ENCODE data around the gene RBFOX1. TPM values are rescaled to one million over a fixed set of nuclear protein-coding genes. Genes with fewer than 3 reads are reported as not detected.

Gene RBFOX1
- total RNA-seq, 2 donors from 2014 or later: 1.6 to 2.6 TPM

- H3K27me3 ChIP-seq: no peaks in the 10 kb centered on the region
- no peaks in the 10 kb centered on the region for H3K9me3 ChIP-seq
- H3K36me3 ChIP-seq: no peaks in the 10 kb centered on the region
- no peak overlapping the region for H3K4me3 ChIP-seq
- no peaks in the 10 kb centered on the region for H3K4me1 ChIP-seq
- no peak overlapping the region for H3K9ac ChIP-seq (ENCODE audit: low read depth in 2 of 2, low read length in 2 of 2)
- intact Hi-C loops (cut with DNase I): no loop called here
- TF ChIP-seq CTCF (IDR thresholded peaks at IDR 0.05): no peak
- no peak for DNase-seq
- no peak overlapping the region for H3K27ac ChIP-seq
These were observed 65.3 kb downstream of the RBFOX1 start for GRCh38 chr16:7397901-7398300.

- no peaks in the 10 kb centered on the region for H3K27me3 ChIP-seq
- TF ChIP-seq CTCF (IDR thresholded peaks at IDR 0.05): no peak
- no peaks in the 10 kb centered on the region for H3K4me1 ChIP-seq
- no peak overlapping the region for H3K4me3 ChIP-seq
- no peak overlapping the region for H3K27ac ChIP-seq
- no peaks in the 10 kb centered on the region for H3K9me3 ChIP-seq
- no peaks in the 10 kb centered on the region for H3K36me3 ChIP-seq
- no peak for DNase-seq
- H3K9ac ChIP-seq (ENCODE audit: low read depth in 2 of 2, low read length in 2 of 2): no peak overlapping the region
- intact Hi-C loops (cut with DNase I): no loop called here
These were observed 65.9 kb downstream of the RBFOX1 start for GRCh38 chr16:7398536-7398935.

GRCh38 chr16:7399296-7399695, 66.7 kb downstream of the RBFOX1 start:
- intact Hi-C loops (cut with DNase I): no loop called here
- H3K27me3 ChIP-seq: no peaks in the 10 kb centered on the region
- no peak overlapping the region for H3K27ac ChIP-seq
- no peak overlapping the region for H3K4me3 ChIP-seq
- H3K9ac ChIP-seq (ENCODE audit: low read depth in 2 of 2, low read length in 2 of 2): no peak overlapping the region
- no peaks in the 10 kb centered on the region for H3K9me3 ChIP-seq
- no peaks in the 10 kb centered on the region for H3K4me1 ChIP-seq
- no peak for DNase-seq
- H3K36me3 ChIP-seq: no peaks in the 10 kb centered on the region
- no peak for TF ChIP-seq CTCF (IDR thresholded peaks at IDR 0.05)

GRCh38 chr16:7400117-7400890, 67.7 kb downstream of the RBFOX1 start:
- Histone ChIP-seq H3K4me1 (no peaks in the 10 kb centered on the region), H3K27me3 (no peaks in the 10 kb centered on the region), H3K4me3 (no peak overlapping the region), H3K27ac (no peak overlapping the region), H3K9me3 (no peaks in the 10 kb centered on the region), H3K9ac (ENCODE audit: low read depth in 2 of 2, low read length in 2 of 2) (no peak overlapping the region), H3K36me3 (no peaks in the 10 kb centered on the region)
- TF ChIP-seq CTCF (IDR thresholded peaks at IDR 0.05): no peak
- intact Hi-C loops (cut with DNase I): no loop called here
- no peak for DNase-seq

GRCh38 chr16:7404217-7404616, 71.6 kb downstream of the RBFOX1 start:
- no peak overlapping the region for H3K9ac ChIP-seq (ENCODE audit: low read depth in 2 of 2, low read length in 2 of 2)
- no peaks in the 10 kb centered on the region for H3K27me3 ChIP-seq
- H3K4me1 ChIP-seq: no peaks in the 10 kb centered on the region
- no peaks in the 10 kb centered on the region for H3K9me3 ChIP-seq
- no peak for DNase-seq
- no peak for TF ChIP-seq CTCF (IDR thresholded peaks at IDR 0.05)
- H3K4me3 ChIP-seq: no peak overlapping the region
- no peak overlapping the region for H3K27ac ChIP-seq
- H3K36me3 ChIP-seq: no peaks in the 10 kb centered on the region
- intact Hi-C loops (cut with DNase I): no loop called here

All from colonic mucosa (tissue), 4 donors.